ENCODE data around the gene HYAL2.
A peak's percentile ranks its signal among the peaks of the same experiment; 100 is the strongest.
"Not testable (repeated sequence)": the region's sequence is repeated elsewhere in the genome, so short reads cannot be mapped to it uniquely, and the experiment has no call there.

HYAL2 gene

GRCh38 chr3:50312041-50312440 lies 10.5 kb downstream of the HYAL2 start:
- not testable (repeated sequence) for DNase-seq (ENCODE audit: low spot score)

GRCh38 chr3:50304601-50305000 lies 17.9 kb downstream of the HYAL2 start:
- no peak for DNase-seq (ENCODE audit: low spot score)

- DNase-seq (ENCODE audit: low spot score) = no peak
Observed at GRCh38 chr3:50303013-50303815, 19.3 kb downstream of the HYAL2 start, which contains the start of gene HYAL1. Gene HYAL1, minus strand, starts transcription at chr3:50303574. Its CDS starts 618 bp downstream, at chr3:50302956.

GRCh38 chr3:50302095-50303012 lies 20.2 kb downstream of the HYAL2 start:
- DNase-seq (ENCODE audit: low spot score) = no peak

- DNase-seq (ENCODE audit: low spot score) = no peak
Observed at GRCh38 chr3:50300681-50301254, 21.8 kb downstream of the HYAL2 start.

- DNase-seq (ENCODE audit: low spot score) = peak; percentile 92
Observed at GRCh38 chr3:50299929-50300680, 22.4 kb downstream of the HYAL2 start.

- DNase-seq (ENCODE audit: low spot score) = no peak
Observed at GRCh38 chr3:50299638-50299928, 23.0 kb downstream of the HYAL2 start.

- DNase-seq (ENCODE audit: low spot score) = peak; percentile 100
Observed at GRCh38 chr3:50298836-50299637, 23.5 kb downstream of the HYAL2 start, which contains the start of the genes HYAL3 and NAA80. Gene HYAL3, minus strand, starts transcription at chr3:50299405. Its CDS starts 3,803 bp downstream, at chr3:50295602. Gene NAA80, minus strand, starts transcription at chr3:50299405. Its CDS starts 1,942 bp downstream, at chr3:50297463.

DNA sequence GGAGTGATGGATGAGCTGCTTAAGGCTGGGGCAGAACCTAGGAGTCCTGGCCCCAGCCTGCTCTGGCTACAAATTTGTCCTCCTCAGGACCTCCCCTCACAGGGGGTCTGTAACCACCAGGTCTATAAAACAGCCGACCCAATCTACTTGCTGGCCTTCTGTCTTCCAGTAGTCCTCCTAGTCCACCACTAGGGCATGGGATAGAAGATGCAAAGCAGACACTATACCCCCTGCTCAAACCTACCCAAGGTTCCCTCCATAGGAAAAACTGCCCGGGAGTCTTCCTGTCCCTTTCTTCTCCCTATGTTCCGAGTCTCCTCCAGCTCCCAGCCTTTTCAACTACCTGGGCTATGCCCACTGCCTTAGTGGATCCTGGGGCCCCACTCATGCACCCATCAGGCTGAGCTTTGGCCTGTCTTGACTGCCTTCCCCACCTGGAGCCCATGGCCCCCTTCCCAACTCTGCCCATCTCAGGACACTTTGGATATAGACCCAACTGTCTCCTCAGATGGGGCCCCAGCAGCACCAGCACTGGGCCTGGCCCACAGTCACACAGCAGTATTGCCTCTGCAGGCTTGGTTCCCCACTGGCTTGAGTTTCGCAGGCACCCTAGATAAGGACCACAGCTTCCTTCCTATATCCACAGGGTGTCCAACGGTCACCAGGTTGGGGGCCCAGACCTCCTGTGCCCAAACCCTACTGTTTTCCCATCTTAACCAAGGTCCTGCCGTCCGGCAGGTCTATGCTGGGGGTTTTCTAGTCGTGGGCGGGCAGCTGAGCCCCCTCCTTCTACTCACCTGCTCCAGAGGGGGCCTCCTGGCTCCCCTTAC lies 24.4 kb downstream of the HYAL2 start:
- no peak for DNase-seq (ENCODE audit: low spot score)

DNA sequence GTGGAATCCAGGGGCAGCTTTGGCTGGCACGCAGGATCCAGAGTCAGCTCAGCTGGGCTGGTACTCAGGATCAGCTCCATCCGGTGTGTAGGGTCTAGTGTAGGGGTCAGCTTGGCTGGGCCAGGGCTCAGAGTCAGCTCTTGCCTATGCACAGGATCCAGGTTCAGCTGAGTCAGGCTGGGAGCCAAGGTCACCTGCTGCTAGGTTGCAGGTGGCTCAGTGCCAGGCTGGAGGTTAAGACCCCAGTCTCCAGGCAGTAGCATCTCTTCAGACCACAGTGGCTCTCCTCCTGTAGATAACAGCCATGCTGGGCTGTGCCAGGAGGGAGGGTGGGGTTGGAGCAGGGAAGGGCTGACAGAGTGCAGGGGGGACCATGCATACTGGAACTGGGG lies 25.2 kb downstream of the HYAL2 start:
- DNase-seq (ENCODE audit: low spot score) = no peak

GRCh38 chr3:50296721-50297383 lies 25.7 kb downstream of the HYAL2 start:
- no peak for DNase-seq (ENCODE audit: low spot score)

DNA sequence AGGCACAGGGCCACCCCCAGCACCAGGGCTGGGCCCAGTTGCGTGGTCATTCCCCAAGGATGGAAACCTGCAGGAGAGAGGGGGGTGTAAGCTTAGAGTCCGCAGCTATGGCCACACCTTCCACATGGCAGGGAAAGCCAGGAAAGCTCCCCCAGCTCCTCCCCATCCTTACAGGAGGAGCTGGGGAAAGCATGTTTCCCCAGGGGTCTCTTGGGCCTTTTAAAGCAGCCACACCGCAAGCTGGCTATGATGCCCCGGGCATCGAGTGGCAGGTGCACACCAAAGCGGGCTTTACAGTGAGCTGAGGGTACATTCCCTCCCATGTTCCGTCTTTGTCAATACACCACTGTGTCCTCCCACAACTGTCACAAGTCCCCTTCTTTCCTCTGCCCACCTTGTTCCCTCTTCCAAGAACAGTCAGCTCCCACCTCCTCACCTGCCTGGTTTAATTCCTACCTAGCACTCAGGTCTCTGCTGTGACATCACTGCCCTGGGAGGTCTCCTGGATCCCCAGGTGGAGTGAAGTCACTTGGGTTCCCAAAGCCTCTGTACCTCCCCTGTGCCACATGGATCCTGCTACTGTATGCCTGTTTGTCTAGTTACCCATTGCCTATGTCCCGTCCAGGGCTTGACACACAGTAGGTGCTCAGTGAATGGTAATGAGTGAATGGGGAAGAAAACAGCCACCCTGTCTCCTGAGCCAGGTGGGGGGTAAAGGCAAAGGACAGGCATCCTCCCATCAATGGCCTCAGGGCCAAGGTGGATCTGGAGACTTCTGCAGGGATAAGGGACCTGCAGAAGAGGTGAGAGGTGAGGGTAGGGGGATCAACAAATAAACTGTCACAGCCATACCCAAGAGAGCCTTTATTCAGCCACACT lies 26.8 kb downstream of the HYAL2 start:
- DNase-seq (ENCODE audit: low spot score) = no peak

DNA sequence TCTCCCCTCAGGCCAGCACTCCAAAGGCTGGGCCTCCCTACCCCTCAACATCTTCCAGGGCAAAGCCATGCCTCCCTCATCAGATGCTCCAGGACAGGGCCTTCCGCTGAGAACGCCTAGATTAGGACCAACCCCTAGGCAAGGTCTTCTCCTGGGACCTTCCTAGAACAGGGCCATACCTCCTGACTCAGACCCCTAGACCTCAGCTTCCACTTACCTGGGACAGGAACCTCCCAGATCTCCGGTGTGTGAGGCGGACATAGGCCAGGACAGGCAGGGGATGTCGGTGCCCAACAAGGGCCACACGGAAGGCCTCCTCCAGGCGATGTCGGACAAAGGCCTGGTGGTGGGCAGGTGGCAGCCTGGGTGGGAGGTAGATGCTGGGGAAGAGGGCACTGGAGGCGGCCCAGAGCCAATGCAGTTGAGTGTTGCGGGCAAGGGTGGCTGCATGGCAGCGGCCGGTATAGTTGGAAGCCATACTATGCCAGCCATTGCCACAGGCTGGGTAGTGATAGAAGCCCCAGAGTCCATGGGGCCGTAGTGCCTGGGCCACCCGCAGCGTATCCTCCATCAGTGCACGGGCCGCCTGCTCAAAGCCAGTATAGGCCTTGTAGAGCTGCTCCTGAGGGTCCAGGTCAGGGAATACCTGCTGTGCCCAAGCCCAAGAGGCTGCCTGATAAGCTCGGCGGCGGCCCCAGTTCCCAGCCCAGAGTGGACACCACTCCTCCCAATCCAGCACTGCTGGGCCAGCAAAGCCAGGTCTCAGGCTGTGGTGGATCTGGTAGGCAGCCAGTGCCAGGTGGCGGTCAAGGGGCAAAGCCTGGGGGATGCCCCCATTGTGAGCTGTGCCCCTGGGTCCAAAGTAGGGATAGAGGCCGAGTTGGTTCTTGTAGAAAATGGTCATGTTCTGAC lies 27.8 kb downstream of the HYAL2 start:
- no peak for DNase-seq (ENCODE audit: low spot score)

- DNase-seq (ENCODE audit: low spot score) = no peak
Observed at GRCh38 chr3:50294089-50294488, 28.5 kb downstream of the HYAL2 start.

DNA sequence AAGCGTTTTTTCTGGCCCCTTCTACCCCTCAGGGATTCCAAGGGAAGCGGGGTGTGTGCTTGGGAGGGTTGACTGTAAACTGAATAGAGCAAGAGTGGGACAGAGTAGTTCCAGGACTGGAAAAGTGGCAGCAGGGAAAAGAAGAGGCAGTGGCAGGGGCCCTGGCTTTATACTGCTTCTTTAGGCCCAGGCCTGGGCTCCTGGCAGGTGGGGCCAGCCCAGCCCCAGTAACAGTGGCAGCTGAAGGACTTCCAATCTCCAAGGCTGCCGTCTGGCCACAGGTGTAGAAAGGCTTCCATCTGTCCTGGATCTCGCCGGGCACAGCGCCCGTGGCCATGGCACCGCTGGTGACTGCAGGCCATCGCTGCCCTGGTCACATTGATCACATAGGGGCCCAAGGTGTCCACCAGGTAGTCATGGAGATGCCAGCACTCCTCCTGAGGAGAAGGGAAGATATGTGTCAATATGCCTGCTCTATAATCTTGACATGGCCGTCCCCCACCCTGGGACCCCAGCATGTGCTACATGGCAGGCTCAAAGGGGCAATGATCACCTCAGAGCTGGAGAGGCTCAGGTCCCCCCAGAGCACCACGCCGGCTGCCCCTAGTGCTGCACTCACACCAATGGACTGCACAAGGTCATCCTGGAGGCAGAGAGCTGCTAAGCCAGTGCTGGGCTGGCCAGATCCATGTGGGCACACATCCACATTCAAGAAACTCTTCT lies 29.3 kb downstream of the HYAL2 start:
- no peak for DNase-seq (ENCODE audit: low spot score)

DNA sequence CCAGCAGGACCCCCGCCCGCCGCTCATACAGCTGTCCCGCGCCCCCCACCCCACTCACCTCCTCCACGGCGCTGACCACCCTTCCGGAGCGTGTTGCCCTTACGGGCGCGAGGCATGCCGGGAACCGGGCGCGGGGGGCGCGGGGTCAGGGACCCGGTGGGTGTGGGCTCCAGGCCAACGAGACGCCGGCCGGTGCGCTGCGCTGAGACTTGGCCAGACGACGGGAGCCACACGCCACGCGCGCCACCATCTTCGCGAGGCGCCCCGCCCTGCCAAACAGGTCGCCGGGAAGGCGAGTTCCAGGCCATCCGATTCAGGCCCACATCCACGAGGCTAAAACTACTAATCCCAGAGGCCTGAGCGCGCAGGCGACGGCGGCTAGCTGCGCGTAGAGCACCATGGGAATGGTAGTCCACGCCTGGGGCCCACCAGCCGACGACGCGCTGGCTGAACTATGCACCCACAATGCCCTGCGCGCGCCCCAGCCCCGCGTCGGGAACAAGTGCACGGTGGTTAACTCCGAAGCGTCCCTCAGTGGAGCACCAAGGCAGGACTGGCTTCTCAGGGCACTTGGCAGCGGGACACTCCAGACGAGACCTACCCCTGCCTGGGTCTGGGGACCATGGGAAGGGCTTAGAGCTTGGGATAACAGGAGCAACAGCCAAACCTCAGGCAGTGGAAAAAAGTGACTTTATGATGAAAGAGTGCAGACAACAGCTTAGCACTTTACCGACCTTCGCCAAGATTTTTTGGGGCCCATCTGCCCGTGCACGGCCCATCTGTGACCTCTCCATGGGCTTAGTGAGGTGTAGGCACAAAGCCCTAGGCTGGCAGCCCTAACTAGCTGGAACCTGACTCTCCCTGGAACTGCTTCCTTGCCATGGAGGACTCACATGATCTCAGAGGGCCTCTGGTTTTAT lies 30.1 kb downstream of the HYAL2 start, which contains the start of gene IFRD2:
IFRD2 (minus strand) TSS at position 271 of the 920 bp plus-strand sequence; CDS start at position 116, 155 bp downstream.
- peak; percentile 98 for DNase-seq (ENCODE audit: low spot score)

Data from globus pallidus (tissue), 1 donor.